NCI-H1436 treated with DMSO at 0.1 percent for 48 hours (cell line): ENCODE data around the gene BMPR2.
"Not testable (repeated sequence)": the region's sequence is repeated elsewhere in the genome, so short reads cannot be mapped to it uniquely, and the experiment has no call there.

Experiments used
- DNase-seq: peaks from one replicate; lab custom pipeline; 2025; lab: John Stamatoyannopoulos, UW

Gene BMPR2

GRCh38 chr2:202382684-202383083 is 6.6 kb downstream of the BMPR2 start:
- no peak for DNase-seq

- DNase-seq = not testable (repeated sequence)
Measured at GRCh38 chr2:202386495-202386894, 10.4 kb downstream of the BMPR2 start.

- DNase-seq = no peak
Measured at GRCh38 chr2:202387608-202388342, 11.6 kb downstream of the BMPR2 start.

GRCh38 chr2:202400941-202401340 is 24.8 kb downstream of the BMPR2 start:
- no peak for DNase-seq

GRCh38 chr2:202405798-202406197 is 29.7 kb downstream of the BMPR2 start:
- no peak for DNase-seq

- DNase-seq = no peak
Measured at GRCh38 chr2:202406445-202406978, 30.4 kb downstream of the BMPR2 start.

GRCh38 chr2:202408546-202409140 is 32.5 kb downstream of the BMPR2 start:
- no peak for DNase-seq

GRCh38 chr2:202410092-202410491 is 34.0 kb downstream of the BMPR2 start:
- no peak for DNase-seq

GRCh38 chr2:202411097-202411496 is 35.0 kb downstream of the BMPR2 start:
- no peak for DNase-seq

- no peak for DNase-seq
Measured at GRCh38 chr2:202418027-202418426, 41.9 kb downstream of the BMPR2 start.

- DNase-seq = no peak
Measured at GRCh38 chr2:202418511-202418910, 42.4 kb downstream of the BMPR2 start.

GRCh38 chr2:202423139-202423538 is 47.0 kb downstream of the BMPR2 start:
- DNase-seq = no peak

GRCh38 chr2:202425036-202425435 is 48.9 kb downstream of the BMPR2 start:
- DNase-seq = no peak

GRCh38 chr2:202426751-202427150 is 50.6 kb downstream of the BMPR2 start:
- no peak for DNase-seq

GRCh38 chr2:202429164-202429980 is 53.2 kb downstream of the BMPR2 start:
- DNase-seq = no peak

- DNase-seq = no peak
Measured at GRCh38 chr2:202432776-202433175, 56.6 kb downstream of the BMPR2 start.

GRCh38 chr2:202434472-202434871 is 58.3 kb downstream of the BMPR2 start:
- DNase-seq = no peak

- DNase-seq = no peak
Measured at GRCh38 chr2:202436626-202437025, 60.5 kb downstream of the BMPR2 start.

GRCh38 chr2:202440117-202440516 is 64.0 kb downstream of the BMPR2 start:
- not testable (repeated sequence) for DNase-seq

- DNase-seq = no peak
Measured at GRCh38 chr2:202442882-202443281, 66.8 kb downstream of the BMPR2 start.

GRCh38 chr2:202444000-202444399 is 67.9 kb downstream of the BMPR2 start:
- DNase-seq = no peak

- no peak for DNase-seq
Measured at GRCh38 chr2:202449344-202449743, 73.2 kb downstream of the BMPR2 start.

- DNase-seq = no peak
Measured at GRCh38 chr2:202450785-202451184, 74.7 kb downstream of the BMPR2 start.
